Measurements from ENCODE around the gene B3GALT4.
"Not testable (repeated sequence)": the region's sequence is repeated elsewhere in the genome, so short reads cannot be mapped to it uniquely, and the experiment has no call there.

The B3GALT4 gene

GRCh38 chr6:33251395-33252012, 25.4 kb upstream of the B3GALT4 start:
- DNase-seq (ENCODE audit: insufficient read length, low spot score) (no peak), FAIRE-seq (no peak)
- TF ChIP-seq CTCF (IDR thresholded peaks at IDR 0.05; ENCODE audit: insufficient read depth, missing control alignments), result no peak

GRCh38 chr6:33252759-33253158, 24.2 kb upstream of the B3GALT4 start:
- DNase-seq (ENCODE audit: insufficient read length, low spot score), result no peak
- no peak for FAIRE-seq
- TF ChIP-seq CTCF (IDR thresholded peaks at IDR 0.05; ENCODE audit: insufficient read depth, missing control alignments), result no peak

GRCh38 chr6:33254591-33254990, 22.3 kb upstream of the B3GALT4 start:
- TF ChIP-seq CTCF (IDR thresholded peaks at IDR 0.05; ENCODE audit: insufficient read depth, missing control alignments), result no peak
- FAIRE-seq (no peak), DNase-seq (ENCODE audit: insufficient read length, low spot score) (no peak)

GRCh38 chr6:33259032-33259431, 17.9 kb upstream of the B3GALT4 start:
- no peak for DNase-seq (ENCODE audit: insufficient read length, low spot score)
- no peak for TF ChIP-seq CTCF (IDR thresholded peaks at IDR 0.05; ENCODE audit: insufficient read depth, missing control alignments)

GRCh38 chr6:33262490-33262889, 14.4 kb upstream of the B3GALT4 start:
- FAIRE-seq; DNase-seq (ENCODE audit: insufficient read length, low spot score): not testable (repeated sequence)

More at GRCh38 chr6:33259032-33259431, 17.9 kb upstream of the B3GALT4 start:
- FAIRE-seq, result no peak

- TF ChIP-seq CTCF (IDR thresholded peaks at IDR 0.05; ENCODE audit: insufficient read depth, missing control alignments), result no peak
- DNase-seq (ENCODE audit: insufficient read length, low spot score) (no peak), FAIRE-seq (no peak)
These were observed 12.9 kb upstream of the B3GALT4 start for GRCh38 chr6:33264015-33264414.

- no peak for FAIRE-seq
- no peak for TF ChIP-seq CTCF (IDR thresholded peaks at IDR 0.05; ENCODE audit: insufficient read depth, missing control alignments)
- DNase-seq (ENCODE audit: insufficient read length, low spot score), result no peak
These were observed 5.8 kb upstream of the B3GALT4 start for GRCh38 chr6:33271117-33271467.

Data from D721Med (cell line).